GM18519 (cell line): ENCODE data around the gene COX7B.
"Not testable (repeated sequence)": the region's sequence is repeated elsewhere in the genome, so short reads cannot be mapped to it uniquely, and the experiment has no call there.

Experiments used
- ATAC-seq: cut with Tn5 transposase; IDR thresholded peaks from one replicate; pipeline ENCODE4 v1.9.1; 2021; ENCODE audit warnings: mild to moderate bottlenecking, moderate library complexity; ENCODE audit not compliant: unreplicated experiment, low FRiP score

COX7B gene

GRCh38 chrX:77899081-77899828, at the start of gene COX7B:
Gene COX7B, plus strand, starts transcription at chrX:77899468. Its CDS starts 86 bp downstream, at chrX:77899554.
- ATAC-seq = peak; percentile 50

GRCh38 chrX:77875372-77875771, 23.9 kb upstream of the COX7B start:
- ATAC-seq = no peak

GRCh38 chrX:77881418-77881817, 17.9 kb upstream of the COX7B start:
- ATAC-seq = not testable (repeated sequence)

GRCh38 chrX:77892887-77893286, 6.4 kb upstream of the COX7B start:
- no peak for ATAC-seq

- no peak for ATAC-seq
These were observed 5.6 kb upstream of the COX7B start for GRCh38 chrX:77893713-77894112.

- peak; percentile 83 for ATAC-seq
These were observed 4.1 kb upstream of the COX7B start, which contains the start of gene MAGT1 for GRCh38 chrX:77894921-77895886. Gene MAGT1, minus strand, starts transcription at chrX:77895435. Its CDS starts 25 bp downstream, at chrX:77895410.

GRCh38 chrX:77900688-77901087, 1.4 kb downstream of the COX7B start:
- no peak for ATAC-seq

- no peak for ATAC-seq
These were observed 2.2 kb downstream of the COX7B start for GRCh38 chrX:77901506-77901905.

GRCh38 chrX:77910108-77910840, 11.0 kb downstream of the COX7B start, which contains the start of gene ATP7A:
Gene ATP7A, plus strand, starts transcription at chrX:77910693. Its CDS starts 60,949 bp downstream, at chrX:77971642.
- peak; percentile 84 for ATAC-seq

- peak; percentile 69 for ATAC-seq
These were observed 18.1 kb downstream of the COX7B start for GRCh38 chrX:77917294-77917933.

- ATAC-seq = no peak
These were observed 19.3 kb downstream of the COX7B start for GRCh38 chrX:77918568-77918967.

- ATAC-seq = not testable (repeated sequence)
These were observed 20.1 kb downstream of the COX7B start for GRCh38 chrX:77919370-77919769.

GRCh38 chrX:77922787-77923186, 23.5 kb downstream of the COX7B start:
- ATAC-seq = no peak

GRCh38 chrX:77924320-77924859, 25.1 kb downstream of the COX7B start:
- ATAC-seq = no peak

GRCh38 chrX:77925764-77926163, 26.5 kb downstream of the COX7B start:
- ATAC-seq = no peak

GRCh38 chrX:77930581-77930980, 31.3 kb downstream of the COX7B start:
- no peak for ATAC-seq

- no peak for ATAC-seq
These were observed 36.6 kb downstream of the COX7B start for GRCh38 chrX:77935886-77936285.

GRCh38 chrX:77936299-77936698, 37.0 kb downstream of the COX7B start:
- ATAC-seq = no peak

- no peak for ATAC-seq
These were observed 38.0 kb downstream of the COX7B start for GRCh38 chrX:77937291-77937690.
